GM19438 (cell line): ENCODE measurements around the gene CD300A.

Source experiments
- ATAC-seq: cut with Tn5 transposase; IDR thresholded peaks from one replicate; pipeline ENCODE4 v1.9.1; 2021; ENCODE audit warnings: low read depth; ENCODE audit not compliant: unreplicated experiment

Gene CD300A

DNA sequence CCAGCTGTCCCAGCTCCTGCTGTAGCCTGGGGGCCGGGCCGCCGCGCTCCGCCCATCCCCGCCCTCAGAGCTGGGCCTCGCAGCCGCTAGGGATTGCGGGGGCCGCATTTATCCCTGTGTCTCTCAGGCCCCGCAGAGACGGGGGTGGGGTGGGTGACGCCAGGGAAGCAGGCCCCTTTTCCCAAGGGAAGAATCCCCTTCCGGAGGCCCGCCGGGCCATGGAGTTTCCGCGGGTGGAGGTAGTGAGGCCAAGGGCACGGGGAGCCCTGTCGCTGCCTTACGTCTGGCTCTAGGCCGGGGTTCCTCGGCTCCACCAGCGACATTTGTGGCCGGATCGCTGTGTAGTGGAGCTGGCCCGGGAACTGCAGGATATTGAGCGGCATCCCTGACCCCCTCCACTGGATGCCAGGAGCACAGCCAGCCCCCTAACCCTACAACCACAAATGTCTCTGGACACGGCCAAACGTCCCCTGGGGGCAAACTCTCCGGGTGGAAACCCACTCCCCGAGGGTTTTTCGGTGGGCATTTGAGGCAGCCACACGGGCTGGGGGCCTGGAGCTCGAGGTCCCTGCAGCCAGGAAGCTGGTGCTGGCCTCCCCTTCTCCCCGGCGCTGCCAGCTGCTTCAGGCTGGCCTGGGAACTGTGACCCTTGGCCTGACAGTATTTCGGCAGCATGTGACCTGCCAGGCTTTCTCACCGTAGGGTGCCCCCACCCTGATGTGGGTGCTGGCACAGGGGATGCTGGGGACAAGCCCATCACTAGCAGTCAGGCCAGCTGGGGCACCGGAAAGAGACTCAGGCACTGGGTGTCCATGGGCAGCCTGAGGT, 12.0 kb upstream of the CD300A start:
- ATAC-seq, result peak; percentile 88

DNA sequence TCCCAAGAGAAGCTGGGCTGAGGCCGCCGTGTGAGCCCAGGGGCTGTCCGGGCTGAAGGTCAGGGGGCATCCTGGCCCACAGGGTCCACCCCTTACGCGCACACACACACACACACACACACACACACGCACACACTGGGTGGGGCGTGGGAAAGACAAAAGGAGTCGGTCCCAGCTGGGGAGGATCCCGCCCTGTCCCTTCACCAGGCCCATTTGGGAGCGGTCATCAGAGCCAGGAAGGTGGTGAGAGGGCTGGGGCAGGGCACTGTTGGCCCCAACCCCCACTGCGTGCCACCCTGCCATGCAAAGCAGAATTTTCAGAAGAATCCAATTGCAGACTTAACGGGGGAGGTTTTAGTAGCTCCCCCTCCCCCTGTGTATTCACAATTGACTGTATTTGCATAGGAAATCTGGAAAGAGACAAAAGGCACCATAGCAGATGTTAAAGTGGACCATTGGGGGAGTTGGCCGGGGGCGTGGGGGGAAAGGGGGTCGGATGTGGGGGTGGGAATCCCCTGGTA, 11.3 kb upstream of the CD300A start:
- no peak for ATAC-seq

DNA sequence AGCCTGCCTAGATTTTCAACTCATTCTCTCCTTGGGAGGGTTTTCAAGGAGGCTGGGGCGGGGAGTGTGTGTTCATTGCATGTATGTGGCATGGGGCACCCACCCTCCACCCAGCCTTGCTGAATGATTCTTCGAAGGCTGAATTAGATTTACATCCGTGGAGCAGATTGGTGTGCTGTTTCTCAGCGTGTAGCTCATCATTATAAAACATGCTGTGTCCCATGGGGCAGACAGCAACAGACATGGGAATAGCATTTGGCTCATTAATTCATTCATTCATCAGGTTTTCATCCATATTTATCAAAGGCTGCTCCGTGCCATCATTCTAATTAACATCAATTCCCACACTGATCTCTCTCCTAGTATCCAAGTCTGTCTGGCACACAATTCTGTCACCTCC, 10.6 kb upstream of the CD300A start:
- ATAC-seq, result no peak

DNA sequence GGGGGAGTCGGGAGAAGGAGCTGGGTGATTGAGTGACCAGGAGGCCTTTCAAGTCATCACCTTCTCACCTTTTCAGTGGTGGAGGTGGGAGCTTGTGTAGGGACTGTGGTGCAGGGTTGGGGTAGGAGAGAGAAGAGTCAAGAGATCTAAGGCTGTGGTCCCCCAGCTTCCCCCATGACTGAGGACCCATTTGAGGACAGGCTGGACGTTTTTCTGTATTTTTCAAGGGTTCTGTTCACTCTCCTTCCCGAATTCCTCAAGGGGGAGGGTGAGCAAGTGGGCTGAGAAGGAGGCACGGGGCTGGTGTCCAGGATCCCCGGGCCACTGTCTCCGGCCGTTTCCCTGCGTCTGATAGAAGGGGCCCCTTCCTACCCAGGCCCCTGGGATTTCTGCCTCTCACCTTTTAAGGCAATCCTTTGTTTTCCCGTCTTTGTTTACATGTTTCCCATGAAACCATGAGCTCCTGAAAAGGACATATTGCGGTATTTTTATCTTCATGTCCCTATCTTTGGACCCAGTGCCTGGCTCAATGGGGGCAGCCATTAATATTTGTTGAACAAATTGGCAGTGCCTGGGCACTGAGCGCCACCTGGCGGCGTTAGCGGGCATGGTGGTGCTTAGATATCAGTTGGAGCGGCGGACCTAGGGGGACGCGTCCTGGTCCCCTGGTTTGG, 9.2 kb upstream of the CD300A start:
- no peak for ATAC-seq

DNA sequence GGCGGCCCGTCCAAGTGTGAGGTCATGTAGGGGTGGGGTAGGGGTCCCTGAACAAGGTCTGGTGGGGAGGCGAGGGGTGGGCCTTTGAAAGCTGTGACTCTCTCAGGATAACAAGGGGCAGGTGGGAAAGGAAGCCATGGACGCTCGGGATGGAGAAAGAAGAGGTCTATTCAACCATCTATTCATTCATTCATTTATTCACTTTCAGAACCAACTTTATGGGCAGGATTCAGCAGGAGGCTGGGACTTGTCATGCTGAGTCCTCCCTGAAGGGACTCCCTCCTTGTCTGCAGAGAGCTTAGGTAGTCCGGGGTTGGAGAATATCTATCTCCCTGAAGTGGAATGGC, 8.6 kb upstream of the CD300A start:
- no peak for ATAC-seq

DNA sequence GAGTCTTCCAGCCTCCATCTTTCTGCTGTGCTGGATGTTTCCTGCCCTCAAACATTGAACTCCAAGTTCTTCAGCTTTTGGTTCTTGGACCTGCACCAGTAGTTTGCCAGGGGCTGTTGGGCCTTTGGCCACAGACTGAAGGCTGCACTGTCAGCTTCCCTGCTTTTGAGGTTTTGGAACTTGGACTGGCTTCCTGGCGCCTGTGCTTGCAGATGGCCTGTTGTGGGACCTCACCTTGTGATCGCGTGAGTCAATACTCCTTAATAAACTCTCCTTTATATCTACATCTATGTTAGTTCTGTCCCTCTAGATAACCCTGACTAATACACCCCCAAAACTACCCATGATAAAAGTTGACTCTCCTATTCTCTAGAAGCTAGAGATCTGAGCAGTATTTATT, 7.6 kb upstream of the CD300A start:
- ATAC-seq, result no peak

DNA sequence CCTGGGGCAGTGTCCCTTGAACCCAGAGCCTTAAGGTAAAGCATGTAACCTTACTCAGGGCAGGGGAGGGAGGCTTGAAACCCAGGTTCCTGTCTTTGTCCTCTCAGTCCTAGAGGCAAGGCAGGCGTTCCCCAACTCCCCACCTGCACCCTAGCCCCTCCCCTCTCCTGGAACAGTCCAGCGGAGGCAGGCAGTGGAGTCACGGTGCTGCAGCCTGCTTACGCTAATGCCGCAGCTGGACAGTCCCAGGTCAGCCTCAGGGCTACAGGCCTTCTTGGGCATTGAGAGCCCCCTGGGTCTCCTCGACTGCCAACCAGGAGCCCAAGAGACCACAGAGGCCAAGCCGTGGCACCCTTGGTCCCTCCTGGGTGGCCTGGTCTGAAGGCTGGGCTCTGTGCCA, 6.8 kb upstream of the CD300A start:
- ATAC-seq, result no peak

DNA sequence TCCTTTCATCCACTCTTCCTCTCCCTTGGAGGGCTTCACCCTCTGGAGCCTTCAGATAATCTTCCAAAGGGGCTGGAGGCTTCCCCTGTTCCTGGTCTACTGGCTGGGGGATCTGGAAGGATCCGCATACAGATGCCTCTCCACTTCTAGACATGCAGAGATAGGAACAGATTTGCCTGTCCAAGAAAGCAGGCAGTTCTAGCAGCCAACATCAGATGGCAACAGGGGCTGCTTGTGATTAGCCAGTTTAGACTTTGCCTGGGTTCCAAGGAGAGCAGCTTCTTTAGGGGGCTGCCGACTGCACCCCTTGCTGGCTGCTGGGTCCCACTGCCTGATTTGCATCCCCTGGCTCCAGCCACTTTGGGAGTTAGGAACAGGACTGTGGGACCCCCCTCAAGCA, 6.2 kb upstream of the CD300A start:
- ATAC-seq, result no peak

DNA sequence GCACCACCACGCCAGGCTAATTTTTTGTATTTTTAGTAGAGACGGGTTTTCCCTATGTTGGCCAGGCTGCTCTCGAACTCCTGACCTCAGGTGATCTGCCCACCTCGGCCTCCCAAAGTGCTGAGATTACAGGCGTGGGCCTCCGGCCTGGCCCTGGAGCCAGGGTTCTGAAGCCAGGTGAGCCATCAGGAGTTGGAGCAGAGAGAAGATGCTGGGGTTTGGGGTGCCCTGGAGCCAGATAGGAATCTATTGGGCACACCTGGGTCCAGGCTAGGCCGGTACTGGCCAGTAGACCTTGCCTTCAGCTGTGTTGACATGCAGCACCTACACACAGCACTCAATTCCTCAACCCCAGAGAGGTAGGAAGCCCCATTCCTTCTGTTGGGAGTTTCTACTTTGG, 5.4 kb upstream of the CD300A start:
- no peak for ATAC-seq

DNA sequence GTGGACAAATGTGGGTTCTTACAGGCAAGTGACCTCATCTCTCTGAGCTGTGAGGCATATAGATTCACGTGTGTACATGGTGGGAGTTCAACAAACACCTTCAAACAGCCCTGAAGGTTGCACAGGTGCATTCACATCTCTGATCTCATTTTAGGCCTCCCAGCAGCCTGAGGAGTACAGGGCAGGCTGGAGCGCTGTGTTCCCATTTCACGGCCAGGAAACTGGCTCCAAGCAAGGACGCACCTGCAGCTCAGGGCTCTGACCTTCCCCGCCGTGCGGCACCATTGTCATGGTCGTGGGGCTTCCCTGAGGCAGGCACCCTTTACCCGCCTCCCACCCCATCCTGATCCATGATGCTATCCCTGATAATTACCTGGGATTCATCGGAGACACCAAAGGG, 4.8 kb upstream of the CD300A start:
- no peak for ATAC-seq

DNA sequence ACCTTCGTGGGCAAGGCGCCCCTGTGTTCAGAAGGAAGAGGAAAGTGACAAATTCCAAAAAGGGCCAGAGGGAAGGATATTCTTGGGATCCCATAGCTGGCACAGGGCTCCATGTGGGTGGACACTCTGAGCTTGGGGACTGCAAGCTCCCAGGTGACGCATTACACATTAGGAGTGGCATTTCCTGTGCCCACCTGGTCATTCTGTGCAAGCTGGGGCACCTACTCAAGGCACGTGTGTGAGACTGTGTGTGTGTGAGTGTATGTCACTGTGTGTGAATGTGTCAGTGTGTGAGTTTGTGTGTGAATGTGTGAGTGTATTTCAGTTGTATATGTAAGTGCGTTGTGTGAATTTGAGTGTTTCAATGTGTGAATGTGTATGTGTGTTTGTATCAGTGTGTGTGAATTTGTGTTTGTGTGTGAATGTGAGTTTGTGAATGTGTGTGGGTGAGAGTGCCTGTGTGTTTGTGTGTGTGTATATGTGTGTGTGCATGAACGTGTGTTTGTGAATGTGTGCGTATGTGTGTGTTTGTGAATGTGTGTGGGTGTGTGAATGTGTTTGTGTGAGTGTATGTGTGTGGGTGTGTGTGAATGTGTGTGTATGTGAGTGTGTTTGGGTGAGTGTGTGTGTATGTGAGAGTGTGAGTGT, 1.6 kb upstream of the CD300A start:
- no peak for ATAC-seq

DNA sequence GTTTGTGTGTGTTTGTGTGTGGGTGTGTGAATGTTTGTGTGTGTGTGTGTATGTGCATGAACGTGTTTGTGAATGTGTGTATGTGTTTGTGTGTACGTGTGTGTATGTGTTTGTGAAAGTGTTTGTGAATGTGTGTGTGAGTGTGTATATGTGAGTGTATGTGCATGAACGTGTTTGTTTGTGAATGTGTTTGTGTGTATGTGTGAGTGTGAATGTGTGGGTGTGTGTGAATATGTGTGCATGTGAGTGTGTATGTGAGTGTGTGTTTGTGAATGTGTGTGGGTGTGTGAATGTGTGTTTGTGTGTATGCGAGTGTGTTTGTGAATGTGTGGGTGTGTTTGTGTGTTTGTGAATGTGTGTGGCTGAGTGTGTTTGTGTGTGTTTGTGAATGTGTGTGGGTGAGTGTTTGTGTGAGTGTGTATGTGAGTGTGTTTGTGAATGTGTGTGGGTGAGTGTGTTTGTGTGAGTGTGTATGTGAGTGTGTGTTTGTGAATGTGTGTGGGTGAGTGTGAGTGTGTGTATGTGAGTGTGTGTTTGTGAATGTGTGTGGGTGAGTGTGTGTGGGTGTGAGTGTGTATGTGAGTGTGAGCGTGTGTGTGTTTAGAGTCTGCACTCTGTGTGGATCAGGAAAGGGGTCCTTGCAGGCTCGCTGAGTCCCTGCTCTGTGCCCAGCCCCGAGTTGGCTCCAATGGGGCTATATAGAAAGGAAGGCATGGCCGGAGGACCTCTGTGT, 890 bp upstream of the CD300A start:
- no peak for ATAC-seq

DNA sequence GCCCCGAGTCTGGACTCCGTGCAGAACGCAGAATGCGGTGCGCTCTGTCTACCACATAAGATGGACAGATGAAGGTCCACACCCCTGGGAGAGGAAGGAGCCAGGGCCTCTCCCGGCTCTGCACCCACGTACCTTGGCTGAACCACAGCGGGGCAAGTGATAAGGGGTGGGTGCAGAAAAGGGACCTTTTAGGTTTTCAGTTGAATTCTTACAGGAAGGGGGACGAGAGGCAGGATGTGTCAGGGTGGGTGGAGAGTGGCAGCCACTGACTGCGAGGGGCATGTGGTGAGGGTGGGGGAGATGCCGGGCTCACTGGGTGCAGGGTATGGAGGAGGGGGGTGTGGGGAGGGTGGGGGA, 372 bp downstream of the CD300A start:
- ATAC-seq, result no peak

DNA sequence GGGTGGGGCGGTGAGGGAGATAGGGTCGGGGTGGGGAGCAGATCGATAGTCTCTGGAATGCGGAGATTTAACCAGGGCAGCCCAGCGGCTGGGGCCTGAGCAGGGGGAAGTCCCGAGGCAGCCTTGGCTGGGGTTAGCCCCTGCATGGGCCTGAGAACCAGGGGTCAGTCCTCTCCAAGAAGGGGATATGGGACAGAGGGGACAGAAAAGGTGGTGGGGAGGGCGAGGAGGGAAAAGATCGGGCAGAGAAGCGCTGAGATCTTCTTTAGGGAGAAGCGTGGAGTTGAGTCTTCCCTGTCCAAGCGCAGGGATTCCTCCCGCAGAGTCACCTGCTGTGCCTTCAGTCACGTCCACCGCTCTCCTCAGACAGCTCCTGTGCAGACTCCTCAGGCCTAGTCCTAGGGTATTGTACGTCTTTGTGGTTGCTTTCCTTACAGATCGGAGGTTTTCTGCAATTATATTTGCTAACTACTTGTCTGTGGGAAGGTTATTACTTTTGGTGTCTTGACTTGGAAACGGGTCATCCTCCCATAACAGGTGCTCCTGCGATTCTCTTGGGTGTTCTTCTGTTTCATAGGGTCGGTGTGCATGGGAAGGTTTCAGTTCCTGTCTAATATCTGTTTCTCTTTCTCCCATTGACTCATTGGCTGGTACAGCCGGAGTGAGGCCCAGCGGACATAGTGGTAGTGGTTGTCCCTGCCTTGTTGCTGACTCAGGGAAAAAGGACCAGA, 952 bp downstream of the CD300A start:
- peak; percentile 42 for ATAC-seq

DNA sequence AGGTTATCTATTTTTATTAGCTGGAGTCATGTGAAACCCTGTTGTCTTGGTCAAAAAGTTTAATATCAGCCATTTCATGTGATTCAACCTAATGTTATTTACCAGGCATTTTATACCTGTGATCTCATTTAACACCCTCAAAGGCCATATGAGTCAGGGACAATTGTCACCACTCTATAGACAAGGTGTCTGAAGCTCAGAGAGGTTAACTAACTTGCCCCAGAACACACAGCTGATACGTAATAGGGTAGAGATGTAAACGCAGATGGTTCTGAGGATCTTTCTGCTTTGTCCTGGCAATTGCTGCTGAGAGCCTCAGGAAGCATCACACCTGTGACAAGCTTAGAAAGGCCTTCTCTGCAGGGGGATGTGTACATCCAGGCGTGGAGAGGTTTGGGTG, 4.9 kb downstream of the CD300A start:
- ATAC-seq, result no peak

DNA sequence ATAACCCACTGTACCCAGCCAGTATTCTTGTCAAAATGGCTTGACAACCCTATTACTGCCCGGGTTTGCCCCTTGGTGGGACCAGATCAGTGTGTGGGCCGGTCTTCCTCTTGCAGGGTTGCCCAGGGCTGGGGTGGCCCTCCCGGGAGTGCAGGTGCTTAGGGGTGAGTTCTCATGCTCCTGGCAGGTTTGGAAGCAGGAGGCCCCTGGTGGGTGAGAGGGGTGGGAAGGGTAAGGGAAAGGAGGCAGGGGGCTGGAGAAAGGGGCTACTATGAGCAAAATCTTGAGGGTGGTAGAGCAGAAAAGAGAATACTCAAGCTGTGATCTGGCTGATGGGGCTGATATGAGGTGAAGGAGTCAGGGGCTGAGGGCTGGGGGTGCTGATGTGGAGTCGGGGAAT, 6.5 kb downstream of the CD300A start:
- ATAC-seq, result no peak

DNA sequence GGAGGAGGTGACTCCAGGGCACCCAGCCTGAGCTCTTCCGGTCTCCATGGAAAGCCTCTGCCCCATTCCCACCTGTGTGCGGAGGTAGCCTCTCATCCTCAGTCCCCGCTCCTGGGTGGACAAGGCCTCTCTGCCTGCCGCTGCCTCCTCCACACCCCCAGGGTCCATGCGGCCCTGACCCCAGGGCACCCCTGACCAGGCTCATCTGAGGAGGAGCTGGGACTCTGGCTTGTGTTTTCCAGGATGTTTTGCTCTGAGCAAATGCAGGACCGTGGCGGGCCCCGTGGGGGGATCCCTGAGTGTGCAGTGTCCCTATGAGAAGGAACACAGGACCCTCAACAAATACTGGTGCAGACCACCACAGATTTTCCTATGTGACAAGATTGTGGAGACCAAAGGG, 6.9 kb downstream of the CD300A start:
- no peak for ATAC-seq

DNA sequence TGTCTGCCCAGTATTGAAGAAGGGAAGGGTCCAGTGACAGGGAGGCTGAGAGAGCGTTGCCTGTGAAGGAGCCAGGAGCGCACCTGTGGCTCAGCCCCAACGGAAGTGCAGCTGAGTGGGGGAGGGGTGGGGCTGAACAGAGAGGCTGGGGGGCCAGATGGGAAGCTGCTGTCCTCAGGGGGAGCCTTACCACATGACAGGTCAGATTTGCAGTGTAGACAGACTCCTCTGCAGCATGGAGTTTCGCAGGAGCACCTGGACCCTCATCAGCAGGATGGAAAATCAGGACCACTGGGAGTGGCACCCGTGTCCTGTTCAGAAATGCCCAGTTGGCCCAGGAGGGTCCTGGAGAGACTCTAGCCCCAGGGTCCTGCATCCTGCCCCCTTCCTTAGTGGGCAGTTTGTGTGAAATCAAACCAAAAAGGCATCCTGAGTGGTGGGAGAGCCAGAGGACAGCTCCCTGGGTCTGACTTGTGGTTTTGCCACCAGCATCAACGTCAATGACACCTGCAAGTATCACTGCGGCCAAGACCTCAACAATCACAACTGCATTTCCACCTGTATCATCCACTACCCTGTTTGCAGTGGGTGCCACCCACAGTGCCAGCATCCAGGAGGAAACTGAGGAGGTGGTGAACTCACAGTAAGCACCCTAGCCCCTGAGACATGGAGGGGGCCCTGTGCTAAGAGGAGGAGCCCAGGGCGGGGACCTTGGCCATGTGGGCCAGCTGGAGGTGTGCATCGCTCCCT, 7.8 kb downstream of the CD300A start:
- no peak for ATAC-seq

DNA sequence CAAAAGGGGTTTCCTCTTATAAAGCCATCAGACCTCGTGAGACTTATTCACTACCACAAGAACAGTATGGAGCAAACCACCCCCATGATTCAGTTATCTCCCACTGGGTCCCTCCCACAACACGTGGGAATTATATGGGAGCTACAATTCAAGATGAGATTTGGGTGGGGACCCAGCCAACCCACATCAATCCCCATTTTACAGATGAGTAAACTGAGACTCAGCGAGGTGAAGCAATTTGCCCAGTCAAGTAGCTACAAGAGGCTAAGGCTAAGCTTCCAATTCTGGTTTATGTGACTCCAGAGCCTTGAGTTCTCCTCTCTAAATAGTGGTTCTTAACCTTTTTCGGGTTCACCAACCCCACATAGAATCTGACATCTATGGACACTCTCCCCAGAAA, 8.8 kb downstream of the CD300A start:
- no peak for ATAC-seq

DNA sequence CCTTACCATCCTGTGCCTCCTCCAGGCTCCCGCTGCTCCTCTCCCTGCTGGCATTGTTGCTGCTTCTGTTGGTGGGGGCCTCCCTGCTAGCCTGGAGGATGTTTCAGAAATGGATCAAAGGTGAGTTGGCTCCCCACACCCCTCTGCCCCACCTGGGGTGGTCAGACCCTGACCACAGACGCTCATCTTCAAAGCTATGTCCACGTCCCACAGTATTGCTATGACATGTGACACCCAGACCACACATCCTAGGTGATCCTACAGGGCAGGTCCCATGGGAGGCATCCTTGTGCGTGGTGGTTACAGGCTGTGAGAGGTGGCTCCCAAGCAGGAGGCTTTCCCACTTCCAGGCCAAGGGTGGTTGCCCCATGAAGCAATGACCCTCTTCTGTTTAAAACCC, 11.0 kb downstream of the CD300A start:
- no peak for ATAC-seq
